Measurements from ENCODE around the gene UNC50. TPM values are rescaled to one million over a fixed set of nuclear protein-coding genes. Genes with fewer than 3 reads are reported as not detected.

The UNC50 gene
- total RNA-seq, 1 donor from 2014 or later, result 45.7 TPM

GRCh38 chr2:98576666-98577312, 31.6 kb upstream of the UNC50 start:
- Mint-ChIP-seq H3K4me1 (ENCODE audit: unreplicated experiment) (no peaks in the 10 kb centered on the region), H3K27me3 (ENCODE audit: unreplicated experiment) (no peaks in the 10 kb centered on the region), H3K9me3 (ENCODE audit: unreplicated experiment) (no peaks in the 10 kb centered on the region), H3K4me3 (ENCODE audit: unreplicated experiment) (no peak overlapping the region), H3K27ac (ENCODE audit: unreplicated experiment) (no peak overlapping the region), H3K36me3 (ENCODE audit: unreplicated experiment) (peaks cover 12% of the 10 kb centered on the region)
- no peak for DNase-seq (ENCODE audit: extremely low spot score, unreplicated experiment)
- TF ChIP-seq CTCF (IDR thresholded peaks at IDR 0.05), result no peak

DNA sequence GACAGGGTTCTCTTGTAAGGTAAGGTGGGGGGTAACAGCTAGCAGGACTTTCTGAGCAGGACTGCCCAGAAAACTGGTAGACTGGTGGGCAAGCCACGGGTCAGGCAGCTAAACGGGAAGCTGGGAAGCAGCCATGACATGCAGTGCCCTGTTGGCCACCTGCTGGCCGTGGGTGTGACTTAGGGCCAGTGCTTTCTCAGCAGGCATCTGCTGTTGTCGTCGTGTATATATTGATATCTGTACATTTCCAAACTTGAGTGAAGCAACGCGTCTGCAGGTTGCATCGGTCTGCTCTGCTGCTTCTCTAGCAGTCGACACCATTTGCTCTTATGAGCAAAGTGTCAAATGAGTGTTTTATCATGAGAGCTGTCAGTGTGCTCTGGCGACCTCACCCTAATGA, 31.1 kb upstream of the UNC50 start:
- Mint-ChIP-seq H3K36me3 (ENCODE audit: unreplicated experiment) (peaks cover 16% of the 10 kb centered on the region), H3K9me3 (ENCODE audit: unreplicated experiment) (no peaks in the 10 kb centered on the region), H3K27me3 (ENCODE audit: unreplicated experiment) (no peaks in the 10 kb centered on the region), H3K27ac (ENCODE audit: unreplicated experiment) (no peak overlapping the region), H3K4me1 (ENCODE audit: unreplicated experiment) (no peaks in the 10 kb centered on the region), H3K4me3 (ENCODE audit: unreplicated experiment) (no peak overlapping the region)
- TF ChIP-seq CTCF (IDR thresholded peaks at IDR 0.05), result no peak
- DNase-seq (ENCODE audit: extremely low spot score, unreplicated experiment), result no peak

DNA sequence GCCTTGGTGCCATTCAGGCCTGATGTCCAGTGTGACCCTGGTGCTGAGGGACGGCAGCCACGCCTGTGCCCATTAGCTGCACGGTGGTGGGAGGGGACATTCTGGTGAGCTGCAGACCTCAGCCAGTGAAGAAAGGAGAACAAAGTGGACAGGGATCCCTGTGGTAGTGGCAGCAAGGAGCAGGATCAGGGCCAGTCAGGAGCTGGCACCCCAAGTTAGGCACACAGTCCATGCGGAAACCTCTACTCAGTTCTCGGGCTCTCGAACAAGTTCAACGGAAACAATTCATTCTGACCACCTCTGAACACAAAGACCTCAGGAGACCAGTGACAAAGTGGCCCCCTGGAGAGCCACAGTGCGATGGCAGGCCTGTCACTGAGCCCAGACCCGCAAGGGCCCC, 30.2 kb upstream of the UNC50 start:
- H3K27ac Mint-ChIP-seq (ENCODE audit: unreplicated experiment), result no peak overlapping the region
- no peaks in the 10 kb centered on the region for H3K4me1 Mint-ChIP-seq (ENCODE audit: unreplicated experiment)
- TF ChIP-seq CTCF (IDR thresholded peaks at IDR 0.05), result no peak
- H3K4me3 Mint-ChIP-seq (ENCODE audit: unreplicated experiment), result no peak overlapping the region
- no peaks in the 10 kb centered on the region for H3K9me3 Mint-ChIP-seq (ENCODE audit: unreplicated experiment)
- DNase-seq (ENCODE audit: extremely low spot score, unreplicated experiment), result no peak
- peaks cover 21% of the 10 kb centered on the region for H3K36me3 Mint-ChIP-seq (ENCODE audit: unreplicated experiment)
- H3K27me3 Mint-ChIP-seq (ENCODE audit: unreplicated experiment), result no peaks in the 10 kb centered on the region

GRCh38 chr2:98579926-98580325, 28.5 kb upstream of the UNC50 start:
- Mint-ChIP-seq H3K4me3 (ENCODE audit: unreplicated experiment) (no peak overlapping the region), H3K9me3 (ENCODE audit: unreplicated experiment) (no peaks in the 10 kb centered on the region), H3K27ac (ENCODE audit: unreplicated experiment) (no peak overlapping the region), H3K27me3 (ENCODE audit: unreplicated experiment) (no peaks in the 10 kb centered on the region), H3K4me1 (ENCODE audit: unreplicated experiment) (no peaks in the 10 kb centered on the region), H3K36me3 (ENCODE audit: unreplicated experiment) (peaks cover 22% of the 10 kb centered on the region)
- no peak for DNase-seq (ENCODE audit: extremely low spot score, unreplicated experiment)
- no peak for TF ChIP-seq CTCF (IDR thresholded peaks at IDR 0.05)

- Mint-ChIP-seq H3K4me1 (ENCODE audit: unreplicated experiment) (no peaks in the 10 kb centered on the region), H3K4me3 (ENCODE audit: unreplicated experiment) (no peak overlapping the region), H3K27me3 (ENCODE audit: unreplicated experiment) (no peaks in the 10 kb centered on the region), H3K27ac (ENCODE audit: unreplicated experiment) (no peak overlapping the region), H3K9me3 (ENCODE audit: unreplicated experiment) (no peaks in the 10 kb centered on the region), H3K36me3 (ENCODE audit: unreplicated experiment) (peaks cover 22% of the 10 kb centered on the region)
- no peak for DNase-seq (ENCODE audit: extremely low spot score, unreplicated experiment)
- no peak for TF ChIP-seq CTCF (IDR thresholded peaks at IDR 0.05)
Measured at GRCh38 chr2:98580656-98581284, 27.6 kb upstream of the UNC50 start.

All from osteocyte (in vitro differentiated cells).